Measurements from ENCODE around the gene TXNDC15. TPM values are rescaled to one million over a fixed set of nuclear protein-coding genes. Genes with fewer than 3 reads are reported as not detected.
"Not testable (repeated sequence)": the region's sequence is repeated elsewhere in the genome, so short reads cannot be mapped to it uniquely, and the experiment has no call there.

Gene TXNDC15
- total RNA-seq, 2 donors from 2014 or later: 69.9 TPM

- Mint-ChIP-seq H3K4me1 (ENCODE audit: low read depth in 2 of 2) (peaks cover 0 to 16% of the 10 kb centered on the region in 2 donors), H3K4me3 (no peak overlapping the region), H3K9me3 (no peaks in the 10 kb centered on the region), H3K36me3 (peaks cover 18% of the 10 kb centered on the region), H3K27ac (no peak overlapping the region), H3K27me3 (no peaks in the 10 kb centered on the region)
- ATAC-seq: no peak
- DNase-seq (ENCODE audit: low spot score): no peak
Measured at GRCh38 chr5:134892282-134892681, 18.1 kb downstream of the TXNDC15 start.

DNA sequence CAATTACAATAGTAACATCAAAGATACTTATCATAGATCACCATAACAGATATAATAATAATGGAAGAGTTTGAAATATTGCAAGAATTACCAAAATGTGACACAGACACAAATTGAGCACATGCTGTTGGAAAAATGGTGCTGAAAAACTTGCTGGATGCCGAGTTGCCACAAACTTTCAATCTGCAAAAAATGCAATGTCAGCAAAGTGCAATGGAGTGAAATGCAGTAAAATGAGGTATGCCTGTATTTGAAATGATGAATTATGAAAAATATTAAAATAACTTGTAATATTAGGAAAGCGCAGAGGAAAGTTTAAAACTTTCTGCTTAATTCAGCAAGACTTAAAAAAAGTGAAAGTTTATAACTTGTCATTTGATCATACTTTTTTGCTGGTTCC, 18.8 kb downstream of the TXNDC15 start:
- H3K36me3 Mint-ChIP-seq: peaks cover 18% of the 10 kb centered on the region
- no peaks in the 10 kb centered on the region for H3K9me3 Mint-ChIP-seq
- H3K4me3 Mint-ChIP-seq: no peak overlapping the region
- no peak overlapping the region for H3K27ac Mint-ChIP-seq
- DNase-seq (ENCODE audit: low spot score): no peak
- no peaks in the 10 kb centered on the region for H3K27me3 Mint-ChIP-seq
- no peak for ATAC-seq
- H3K4me1 Mint-ChIP-seq (ENCODE audit: low read depth in 2 of 2): peaks cover 0 to 10% of the 10 kb centered on the region in 2 donors

DNA sequence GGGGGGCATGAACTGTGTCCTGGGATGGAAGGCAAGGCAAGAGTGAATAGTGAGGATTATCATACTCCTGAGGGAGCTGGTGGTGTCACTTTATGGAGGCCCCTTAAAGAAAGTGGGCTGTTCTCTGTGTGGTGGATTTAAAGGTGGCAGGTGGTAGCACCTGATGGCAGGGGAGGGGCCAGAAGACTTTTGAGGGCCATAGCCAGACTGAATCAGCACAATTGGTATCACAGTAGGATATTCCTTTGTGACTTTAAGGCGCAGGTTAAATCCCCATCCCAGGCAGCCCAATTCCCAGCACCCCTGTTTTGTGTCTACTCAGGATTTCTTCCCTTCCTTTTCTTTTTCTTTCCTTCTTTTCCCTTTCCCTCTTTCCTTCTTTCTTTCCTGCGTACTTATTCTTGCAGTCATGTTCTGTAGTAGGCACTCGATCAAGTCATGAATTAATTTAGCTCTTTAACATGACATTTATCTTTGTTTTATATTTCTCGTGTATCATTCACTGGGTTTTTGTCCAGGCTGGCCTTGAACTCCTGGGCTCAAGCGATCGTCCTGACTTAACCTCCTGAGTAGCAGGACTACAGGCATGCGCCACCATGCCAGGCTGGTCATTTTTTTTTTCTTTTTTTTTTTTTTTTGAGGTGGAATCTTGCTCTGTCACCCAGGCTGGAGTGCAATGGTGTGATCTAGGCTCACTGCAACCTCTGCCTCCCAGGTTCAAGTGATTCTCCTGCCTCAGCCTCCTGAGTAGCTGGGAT, 19.8 kb downstream of the TXNDC15 start:
- DNase-seq (ENCODE audit: low spot score): no peak
- peaks cover 18% of the 10 kb centered on the region for H3K36me3 Mint-ChIP-seq
- no peak for ATAC-seq
- H3K9me3 Mint-ChIP-seq: no peaks in the 10 kb centered on the region
- peaks cover 0 to 10% of the 10 kb centered on the region in 2 donors for H3K4me1 Mint-ChIP-seq (ENCODE audit: low read depth in 2 of 2)
- no peak overlapping the region for H3K4me3 Mint-ChIP-seq
- H3K27ac Mint-ChIP-seq: peak overlapping the region in 1 of 2 donors; percentile 2
- H3K27me3 Mint-ChIP-seq: no peaks in the 10 kb centered on the region

- Mint-ChIP-seq H3K27me3 (no peaks in the 10 kb centered on the region), H3K36me3 (peaks cover 6% of the 10 kb centered on the region), H3K4me3 (no peak overlapping the region), H3K27ac (no peak overlapping the region), H3K4me1 (ENCODE audit: low read depth in 2 of 2) (peaks cover 0 to 3% of the 10 kb centered on the region in 2 donors), H3K9me3 (no peaks in the 10 kb centered on the region)
- no peak for DNase-seq (ENCODE audit: low spot score)
- ATAC-seq: no peak
Measured at GRCh38 chr5:134902071-134902801, 28.1 kb downstream of the TXNDC15 start.

DNA sequence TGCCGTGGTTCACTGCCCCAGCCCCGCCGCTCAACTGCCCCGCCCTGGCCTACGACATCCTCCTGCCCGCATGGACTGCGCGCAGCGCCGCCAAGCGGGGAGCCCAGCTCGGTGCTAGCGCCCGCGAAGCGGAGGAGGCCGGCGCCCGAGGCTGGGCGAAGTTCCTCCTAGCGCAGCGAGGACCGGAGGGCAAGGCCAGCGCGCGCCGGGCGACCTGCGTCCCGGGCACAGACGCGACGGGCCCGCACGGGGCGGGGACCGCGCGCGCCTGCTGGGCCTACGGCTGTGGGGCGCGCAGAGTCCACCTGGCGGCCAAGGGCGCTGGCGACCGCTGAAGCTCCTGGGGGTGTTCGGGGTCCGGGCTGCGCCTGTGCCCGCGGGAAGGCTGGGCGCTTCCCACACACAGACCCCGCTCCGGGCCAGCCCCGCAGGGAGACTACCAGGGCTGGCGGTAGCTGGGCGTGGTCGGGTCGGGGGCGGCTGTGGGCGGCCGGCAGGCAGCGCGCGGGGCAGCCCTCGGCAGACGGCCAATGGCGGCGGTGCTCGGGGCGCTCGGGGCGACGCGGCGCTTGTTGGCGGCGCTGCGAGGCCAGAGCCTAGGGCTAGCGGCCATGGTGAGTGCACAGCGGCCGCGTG, 30.6 kb downstream of the TXNDC15 start, which contains the start of gene PCBD2:
Gene PCBD2, plus strand, starts transcription at position 522 of the 636 bp plus-strand sequence. Its CDS starts 9 bp downstream, at position 531.
- Mint-ChIP-seq H3K4me1 (ENCODE audit: low read depth in 2 of 2) (peaks cover 0 to 5% of the 10 kb centered on the region in 2 donors), H3K4me3 (peak within 1 kb of the TSS; percentile 88), H3K27me3 (no peaks in the 10 kb centered on the region), H3K36me3 (peaks cover 3% of the 10 kb centered on the region), H3K9me3 (no peaks in the 10 kb centered on the region), H3K27ac (peak within 1 kb of the TSS; percentile 89 to 95)
- ATAC-seq (peak; percentile 94 to 96), DNase-seq (ENCODE audit: low spot score) (peak; percentile 94)

DNA sequence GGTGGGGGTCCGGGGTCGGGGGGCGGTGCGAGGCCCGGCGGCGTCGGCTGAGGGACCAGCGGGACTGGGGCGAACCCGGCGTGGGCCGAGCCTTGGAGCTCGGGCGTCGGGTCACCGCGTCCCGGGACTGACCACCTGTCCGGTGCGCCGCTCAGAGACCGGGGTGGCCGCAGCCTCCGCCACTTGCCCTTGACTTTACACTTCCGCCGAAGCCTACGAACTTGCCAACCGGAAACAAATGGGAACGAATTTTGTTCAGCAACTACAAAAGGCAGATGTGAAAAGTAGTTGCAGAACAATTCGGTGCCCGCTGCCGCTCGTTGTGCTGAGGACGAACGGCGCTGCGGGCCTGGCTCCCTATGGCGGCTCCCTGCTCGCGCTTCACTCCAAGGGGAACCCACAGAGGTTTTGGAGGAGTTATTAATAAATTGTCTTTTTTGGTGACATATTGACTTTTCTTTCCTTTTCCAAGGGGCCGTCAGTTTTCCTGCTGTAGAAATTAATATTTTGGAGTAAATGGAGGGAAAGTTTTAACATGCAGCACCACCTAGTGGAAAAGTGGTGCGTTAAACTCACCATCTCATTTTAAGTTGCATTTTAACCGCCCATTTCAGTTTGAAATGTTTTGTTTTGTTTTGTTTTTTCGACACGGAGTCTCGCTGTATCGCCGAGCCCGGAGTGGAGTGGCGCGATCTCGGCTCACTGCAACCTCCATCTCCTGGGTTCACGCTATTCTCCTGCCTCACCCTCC, 31.2 kb downstream of the TXNDC15 start:
- Mint-ChIP-seq H3K36me3 (no peaks in the 10 kb centered on the region), H3K4me1 (ENCODE audit: low read depth in 2 of 2) (peaks cover 0 to 5% of the 10 kb centered on the region in 2 donors), H3K4me3 (peak overlapping the region; percentile 88), H3K27me3 (no peaks in the 10 kb centered on the region), H3K27ac (peak overlapping the region; percentile 89 to 95), H3K9me3 (no peaks in the 10 kb centered on the region)
- ATAC-seq (peak; percentile 7 to 25), DNase-seq (ENCODE audit: low spot score) (no peak)

DNA sequence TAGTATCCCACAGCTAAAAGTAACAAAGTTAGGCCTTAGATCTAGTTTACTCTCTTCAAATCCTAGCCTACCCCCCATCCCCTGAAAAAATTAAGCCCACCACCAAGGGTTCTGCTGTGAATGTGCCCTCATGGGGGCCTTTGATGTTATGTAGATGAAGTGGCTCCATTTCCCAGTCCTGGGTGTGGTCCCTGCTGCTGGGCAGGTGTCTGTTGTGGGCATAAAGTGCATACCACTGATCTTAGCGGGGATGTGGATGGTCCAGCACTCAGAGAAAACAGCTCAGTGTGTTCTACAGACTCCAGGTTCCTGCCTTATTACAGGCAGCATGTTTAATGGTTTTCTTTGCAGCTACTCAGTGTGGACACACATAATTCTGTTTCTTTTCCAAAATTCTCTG, 32.6 kb downstream of the TXNDC15 start:
- peaks cover 0 to 5% of the 10 kb centered on the region in 2 donors for H3K4me1 Mint-ChIP-seq (ENCODE audit: low read depth in 2 of 2)
- DNase-seq (ENCODE audit: low spot score) (no peak), ATAC-seq (no peak)
- H3K4me3 Mint-ChIP-seq: peak overlapping the region; percentile 48
- no peak overlapping the region for H3K27ac Mint-ChIP-seq
- H3K9me3 Mint-ChIP-seq: no peaks in the 10 kb centered on the region
- no peaks in the 10 kb centered on the region for H3K27me3 Mint-ChIP-seq
- H3K36me3 Mint-ChIP-seq: peaks cover 5% of the 10 kb centered on the region

DNA sequence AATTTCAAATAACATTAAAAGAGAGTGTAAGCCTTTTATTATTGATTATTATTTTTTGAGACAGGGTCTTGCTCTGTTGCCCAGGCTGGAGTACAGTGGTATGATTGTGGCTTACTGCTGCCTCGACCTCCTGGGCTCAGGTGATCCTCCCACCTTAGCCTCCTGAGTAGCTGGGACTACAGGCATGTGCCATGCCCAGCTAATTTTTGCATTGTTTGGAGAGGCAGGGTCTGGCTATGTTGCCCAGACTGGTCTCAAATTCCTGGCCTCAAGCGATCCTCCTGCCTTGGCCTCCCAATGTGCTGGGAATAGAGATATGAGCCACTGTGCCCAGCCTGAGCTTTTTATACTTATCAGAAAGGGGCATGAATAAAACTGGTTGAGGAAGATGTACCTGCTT, 36.6 kb downstream of the TXNDC15 start:
- H3K27ac Mint-ChIP-seq; H3K9me3 Mint-ChIP-seq; ATAC-seq; DNase-seq (ENCODE audit: low spot score); H3K36me3 Mint-ChIP-seq; H3K4me3 Mint-ChIP-seq; H3K27me3 Mint-ChIP-seq; H3K4me1 Mint-ChIP-seq (ENCODE audit: low read depth in 2 of 2): not testable (repeated sequence)

DNA sequence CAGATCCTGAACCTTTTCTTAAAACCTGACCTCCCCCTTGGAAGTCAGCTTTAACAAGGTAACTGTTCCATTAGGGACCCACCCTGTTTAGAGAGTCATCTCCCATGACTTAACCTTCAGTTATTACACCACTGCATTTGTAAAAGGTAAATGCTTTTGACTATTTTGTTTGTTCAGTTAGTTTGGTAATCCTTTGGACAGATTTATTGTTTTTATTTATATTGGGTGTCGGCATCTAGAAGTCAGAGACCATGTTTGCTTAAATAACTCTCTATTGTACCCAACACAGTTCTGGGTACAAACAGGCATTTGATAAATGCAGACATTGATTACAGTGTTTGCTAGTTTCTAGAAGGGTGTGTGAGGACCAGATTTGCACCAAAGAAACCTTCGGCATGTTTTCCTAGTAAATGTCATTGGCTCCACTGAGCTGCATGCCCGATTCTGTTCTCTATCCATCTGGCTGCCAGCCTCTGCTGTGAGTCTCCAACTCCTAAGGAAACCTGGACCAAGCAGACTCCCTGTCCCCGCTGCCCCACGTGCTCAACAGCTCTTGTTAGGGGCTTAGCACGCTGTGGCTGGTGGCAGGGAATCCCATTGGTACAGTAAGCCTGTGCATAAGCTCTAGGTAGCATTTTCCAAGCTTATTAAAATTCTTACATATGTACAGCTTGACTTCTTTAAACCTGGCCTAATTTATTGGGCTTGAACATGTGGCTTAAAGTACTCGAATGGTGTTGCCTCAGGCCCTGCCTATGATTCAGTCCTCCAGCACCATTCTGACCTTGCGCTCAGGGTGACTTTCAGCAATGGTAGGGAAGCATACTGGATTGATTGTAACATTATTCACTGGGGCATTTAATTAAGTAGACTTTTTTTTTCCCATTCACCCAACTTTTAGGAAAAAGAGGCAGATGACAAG, 37.4 kb downstream of the TXNDC15 start:
- no peaks in the 10 kb centered on the region for H3K9me3 Mint-ChIP-seq
- ATAC-seq: no peak
- peaks cover 0 to 4% of the 10 kb centered on the region in 2 donors for H3K4me1 Mint-ChIP-seq (ENCODE audit: low read depth in 2 of 2)

GRCh38 chr5:134913254-134913653, 39.1 kb downstream of the TXNDC15 start:
- H3K27ac Mint-ChIP-seq: no peak overlapping the region

More for the DNA sequence above, 37.4 kb downstream of the TXNDC15 start:
- Mint-ChIP-seq H3K4me3 (no peak overlapping the region), H3K27me3 (no peaks in the 10 kb centered on the region), H3K36me3 (peaks cover 5% of the 10 kb centered on the region), H3K27ac (no peak overlapping the region)
- DNase-seq (ENCODE audit: low spot score): no peak

DNA sequence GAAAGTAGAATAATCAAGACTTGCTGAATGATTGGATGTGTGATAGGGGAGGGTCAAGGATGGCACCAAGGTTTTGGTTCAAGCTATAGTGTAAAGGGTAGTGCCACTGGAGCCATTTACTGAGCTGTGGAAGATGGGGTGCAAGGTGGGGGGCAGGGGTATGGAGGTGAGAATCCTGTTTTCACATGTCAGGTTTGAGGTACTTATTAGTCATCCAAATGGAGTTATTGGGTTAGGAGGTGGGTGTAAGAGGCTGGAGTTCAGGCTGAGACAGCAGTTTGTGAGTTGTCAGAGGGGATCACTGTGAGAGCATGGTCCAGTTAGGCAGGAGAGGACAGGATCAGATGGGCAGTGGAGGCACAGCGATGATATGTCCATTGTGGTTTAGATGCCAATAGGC, 39.6 kb downstream of the TXNDC15 start:
- Mint-ChIP-seq H3K4me1 (ENCODE audit: low read depth in 2 of 2) (peaks cover 0 to 3% of the 10 kb centered on the region in 2 donors), H3K36me3 (peaks cover 5% of the 10 kb centered on the region), H3K27ac (no peak overlapping the region), H3K9me3 (no peaks in the 10 kb centered on the region), H3K27me3 (no peaks in the 10 kb centered on the region), H3K4me3 (no peak overlapping the region)
- DNase-seq (ENCODE audit: low spot score) (no peak), ATAC-seq (peak in 1 of 2 donors; percentile 36)

More at GRCh38 chr5:134913254-134913653, 39.1 kb downstream of the TXNDC15 start:
- H3K4me3 Mint-ChIP-seq: no peak overlapping the region
- H3K27me3 Mint-ChIP-seq: no peaks in the 10 kb centered on the region
- no peak for DNase-seq (ENCODE audit: low spot score)
- ATAC-seq: no peak
- peaks cover 5% of the 10 kb centered on the region for H3K36me3 Mint-ChIP-seq
- peaks cover 0 to 5% of the 10 kb centered on the region in 2 donors for H3K4me1 Mint-ChIP-seq (ENCODE audit: low read depth in 2 of 2)
- H3K9me3 Mint-ChIP-seq: no peaks in the 10 kb centered on the region

GRCh38 chr5:134917070-134917815, 43.1 kb downstream of the TXNDC15 start:
- no peaks in the 10 kb centered on the region for H3K9me3 Mint-ChIP-seq
- ATAC-seq (no peak), DNase-seq (ENCODE audit: low spot score) (no peak)
- H3K4me1 Mint-ChIP-seq (ENCODE audit: low read depth in 2 of 2): peaks cover 6 to 7% of the 10 kb centered on the region in 2 donors
- no peaks in the 10 kb centered on the region for H3K36me3 Mint-ChIP-seq
- H3K27ac Mint-ChIP-seq: no peak overlapping the region
- no peak overlapping the region for H3K4me3 Mint-ChIP-seq
- H3K27me3 Mint-ChIP-seq: no peaks in the 10 kb centered on the region
